GM21423 (cell line): Measurements from ENCODE around the gene IRS2.

Experiments
- ATAC-seq: cut with Tn5 transposase; IDR thresholded peaks from one replicate; pipeline ENCODE4 v1.9.1; 2021; ENCODE audit warnings: mild to moderate bottlenecking, moderate library complexity; ENCODE audit not compliant: unreplicated experiment

IRS2 gene

GRCh38 chr13:109780845-109781383 is 5.5 kb downstream of the IRS2 start:
- ATAC-seq = no peak

- ATAC-seq = no peak
Measured at GRCh38 chr13:109779876-109780510, 6.4 kb downstream of the IRS2 start.

GRCh38 chr13:109779074-109779473 is 7.3 kb downstream of the IRS2 start:
- ATAC-seq = no peak

GRCh38 chr13:109778102-109778542 is 8.3 kb downstream of the IRS2 start:
- ATAC-seq = no peak

GRCh38 chr13:109776575-109776974 is 9.8 kb downstream of the IRS2 start:
- no peak for ATAC-seq

GRCh38 chr13:109773786-109774185 is 12.6 kb downstream of the IRS2 start:
- no peak for ATAC-seq

- ATAC-seq = no peak
Measured at GRCh38 chr13:109773276-109773675, 13.1 kb downstream of the IRS2 start.

GRCh38 chr13:109771926-109772325 is 14.5 kb downstream of the IRS2 start:
- ATAC-seq = no peak

- ATAC-seq = no peak
Measured at GRCh38 chr13:109770436-109770835, 15.9 kb downstream of the IRS2 start.

- no peak for ATAC-seq
Measured at GRCh38 chr13:109769921-109770320, 16.5 kb downstream of the IRS2 start.

GRCh38 chr13:109769275-109769674 is 17.1 kb downstream of the IRS2 start:
- ATAC-seq = no peak

GRCh38 chr13:109768616-109769015 is 17.8 kb downstream of the IRS2 start:
- ATAC-seq = no peak

- ATAC-seq = no peak
Measured at GRCh38 chr13:109768176-109768575, 18.2 kb downstream of the IRS2 start.

GRCh38 chr13:109767023-109767422 is 19.4 kb downstream of the IRS2 start:
- no peak for ATAC-seq

- ATAC-seq = no peak
Measured at GRCh38 chr13:109764470-109765291, 21.7 kb downstream of the IRS2 start.

- no peak for ATAC-seq
Measured at GRCh38 chr13:109764045-109764444, 22.3 kb downstream of the IRS2 start.

GRCh38 chr13:109762791-109763190 is 23.6 kb downstream of the IRS2 start:
- no peak for ATAC-seq

GRCh38 chr13:109761695-109762094 is 24.7 kb downstream of the IRS2 start:
- ATAC-seq = no peak

- no peak for ATAC-seq
Measured at GRCh38 chr13:109760951-109761350, 25.4 kb downstream of the IRS2 start.

- ATAC-seq = no peak
Measured at GRCh38 chr13:109760402-109760801, 26.0 kb downstream of the IRS2 start.

- ATAC-seq = no peak
Measured at GRCh38 chr13:109759609-109760008, 26.8 kb downstream of the IRS2 start.

- ATAC-seq = no peak
Measured at GRCh38 chr13:109758937-109759480, 27.4 kb downstream of the IRS2 start.
